Tibial nerve (tissue), 4 donors: ENCODE data around the gene ITPKB. TPM values are rescaled to one million over a fixed set of nuclear protein-coding genes. Genes with fewer than 3 reads are reported as not detected.
A peak's percentile ranks its signal among the peaks of the same experiment; 100 is the strongest.

Experiments used
- DNase-seq, 2 donors: peaks; one replicate each; pipeline ENCODE4 v3.0.0-alpha.2; 2019; ENCODE audit warnings: low spot score in 2 of 2
- H3K27ac ChIP-seq, 4 donors: fragments of 200-600 bp; sonication (generic) in 3 of 4; one replicate each; pipeline ENCODE4 v1.5.1; 2017 to 2019; ENCODE audit warnings: mild to moderate bottlenecking in 1 of 4
- H3K27me3 ChIP-seq, 2 donors: fragments of 200-600 bp; sonication (generic) in 1 of 2; one replicate each; pipeline versions ENCODE4 v1.5.1 to v1.6.0; 2017 to 2019
- H3K36me3 ChIP-seq, 3 donors: fragments of 200-600 bp; sonication (generic); one replicate each; pipeline ENCODE4 v1.5.1; 2018 to 2019
- H3K4me1 ChIP-seq, 4 donors: fragments of 200-600 bp; sonication (generic) in 3 of 4; one replicate each; pipeline ENCODE4 v1.5.1; 2017 to 2019
- H3K4me3 ChIP-seq, 4 donors: fragments of 200-600 bp; sonication (generic) in 3 of 4; one replicate each; pipeline ENCODE4 v1.5.1; 2017 to 2019; ENCODE audit warnings: mild to moderate bottlenecking in 1 of 4, moderate library complexity in 1 of 4
- H3K9me3 ChIP-seq, 4 donors: fragments of 200-600 bp; sonication (generic) in 3 of 4; one replicate each; pipeline ENCODE4 v1.5.1; 2017 to 2019
- CTCF ChIP-seq, 5 experiments: fragments of 200-600 bp in 3 of 5; fragments of 450-650 bp in 2 of 5; sonication (generic) in 3 of 5; IDR thresholded peaks; one replicate each; pipeline ENCODE4 v1.5.1; 2016 to 2019; ENCODE audit warnings: antibody characterized with exemption in 5 of 5, mild to moderate bottlenecking in 3 of 5, moderate library complexity in 2 of 5
- EP300 ChIP-seq, 2 donors: sonication (generic); formaldehyde crosslinking; IDR thresholded peaks; one replicate each; pipeline ENCODE4 v1.6.1; 2017; ENCODE audit warnings: antibody characterized with exemption in 2 of 2, mild to moderate bottlenecking in 1 of 2
- POLR2A ChIP-seq, 2 donors: fragments of 450-650 bp; IDR thresholded peaks; one replicate each; pipeline ENCODE4 v1.6.1; 2017; ENCODE audit warnings: antibody characterized with exemption in 2 of 2, mild to moderate bottlenecking in 2 of 2, moderate library complexity in 2 of 2
- WGBS, 2 donors: methylation state at CpG; one replicate each; pipeline ENCODE4 v1.1.5; 2018; 5-methylcytosine and 5-hydroxymethylcytosine counted together
- total RNA-seq, 4 donors: library from RNA; depleted of rRNA; stranded (reverse); fragments of >200 nt; gene quantifications; one replicate each; pipeline ENCODE4 v1.1.0, GENCODE V29; 2016

The ITPKB gene
- total RNA-seq, 4 donors from 2014 or later = 49.2 to 82.0 (median 52.7) TPM

GRCh38 chr1:226632169-226632879 lies 106.8 kb downstream of the ITPKB start:
- 74 to 81% methylated on average over 9 of the region's 9 CpGs for WGBS, 2 donors
- H3K9me3 ChIP-seq = no peaks in the 10 kb centered on the region
- no peak overlapping the region for H3K4me3 ChIP-seq
- peaks cover 0 to 45% (median 0%) of the 10 kb centered on the region in 3 donors for H3K36me3 ChIP-seq
- no peaks in the 10 kb centered on the region for H3K27me3 ChIP-seq
- peak overlapping the region; percentile 59 to 85 (median 72) for H3K27ac ChIP-seq
- TF ChIP-seq CTCF (IDR thresholded peaks at IDR 0.05) = no peak
- peak in 1 of 2 donors; percentile 17 for TF ChIP-seq EP300 (IDR thresholded peaks at IDR 0.05)
- TF ChIP-seq POLR2A (IDR thresholded peaks at IDR 0.05) = no peak
- no peak for DNase-seq
- peaks cover 0 to 41% (median 22%) of the 10 kb centered on the region in 4 donors for H3K4me1 ChIP-seq

GRCh38 chr1:226631229-226632000 lies 107.7 kb downstream of the ITPKB start:
- TF ChIP-seq EP300 (IDR thresholded peaks at IDR 0.05) = no peak
- no peak for TF ChIP-seq CTCF (IDR thresholded peaks at IDR 0.05)
- TF ChIP-seq POLR2A (IDR thresholded peaks at IDR 0.05) = no peak
- Histone ChIP-seq H3K4me3 (no peak overlapping the region), H3K36me3 (peaks cover 0 to 36% (median 0%) of the 10 kb centered on the region in 3 donors), H3K27ac (peak overlapping the region; percentile 15 to 85 (median 72)), H3K4me1 (peaks cover 0 to 40% (median 23%) of the 10 kb centered on the region in 4 donors), H3K27me3 (no peaks in the 10 kb centered on the region), H3K9me3 (no peaks in the 10 kb centered on the region)
- no peak for DNase-seq
- WGBS, 2 donors = 78 to 85% methylated on average over 10 of the region's 10 CpGs

- Histone ChIP-seq H3K36me3 (peaks cover 0 to 27% (median 0%) of the 10 kb centered on the region in 3 donors), H3K27ac (peak overlapping the region in 1 of 4 donors; percentile 85), H3K9me3 (no peaks in the 10 kb centered on the region), H3K4me1 (peaks cover 0 to 42% (median 23%) of the 10 kb centered on the region in 4 donors), H3K4me3 (no peak overlapping the region), H3K27me3 (no peaks in the 10 kb centered on the region)
- no peak for DNase-seq
- WGBS, 2 donors = 88 to 92% methylated on average over 3 of the region's 3 CpGs
- TF ChIP-seq CTCF (IDR thresholded peaks at IDR 0.05) (no peak), EP300 (IDR thresholded peaks at IDR 0.05) (no peak), POLR2A (IDR thresholded peaks at IDR 0.05) (no peak)
Measured at GRCh38 chr1:226630592-226630991, 108.5 kb downstream of the ITPKB start.

GRCh38 chr1:226629896-226630550 lies 109.1 kb downstream of the ITPKB start:
- Histone ChIP-seq H3K36me3 (peaks cover 0 to 23% (median 0%) of the 10 kb centered on the region in 3 donors), H3K4me3 (no peak overlapping the region), H3K9me3 (no peaks in the 10 kb centered on the region), H3K27ac (peak overlapping the region in 1 of 4 donors; percentile 85), H3K4me1 (peaks cover 0 to 42% (median 23%) of the 10 kb centered on the region in 4 donors), H3K27me3 (no peaks in the 10 kb centered on the region)
- 88 to 96% methylated on average over 6 of the region's 6 CpGs for WGBS, 2 donors
- DNase-seq = no peak
- no peak for TF ChIP-seq POLR2A (IDR thresholded peaks at IDR 0.05)
- no peak for TF ChIP-seq EP300 (IDR thresholded peaks at IDR 0.05)
- TF ChIP-seq CTCF (IDR thresholded peaks at IDR 0.05) = no peak
